ENCODE measurements around the gene SLAMF7. TPM values are rescaled to one million over a fixed set of nuclear protein-coding genes. Genes with fewer than 3 reads are reported as not detected.

Gene SLAMF7
- total RNA-seq, 2 donors from 2014 or later = 0.71 to 2.7 TPM

GRCh38 chr1:160740133-160740688, 1.2 kb downstream of the SLAMF7 start:
- Histone ChIP-seq H3K4me3 (no peak overlapping the region), H3K9me3 (peaks cover 7% of the 10 kb centered on the region), H3K27me3 (replicated peaks; ENCODE audit: insufficient read depth) (no peaks in the 10 kb centered on the region), H3K4me1 (ENCODE audit: control insufficient read depth in 1 of 2, low read depth in 2 of 2) (no peaks in the 10 kb centered on the region), H3K36me3 (no peaks in the 10 kb centered on the region), H3K27ac (no peak overlapping the region)
- ATAC-seq (ENCODE audit: insufficient number of reproducible peaks, low FRiP score, low read depth) (no peak), DNase-seq (ENCODE audit: low spot score) (no peak)
- TF ChIP-seq CTCF (IDR thresholded peaks at IDR 0.05) = no peak

GRCh38 chr1:160741092-160741501, 2.0 kb downstream of the SLAMF7 start:
- DNase-seq (ENCODE audit: low spot score) (no peak), ATAC-seq (ENCODE audit: insufficient number of reproducible peaks, low FRiP score, low read depth) (no peak)
- Histone ChIP-seq H3K27ac (no peak overlapping the region), H3K27me3 (replicated peaks; ENCODE audit: insufficient read depth) (no peaks in the 10 kb centered on the region), H3K36me3 (no peaks in the 10 kb centered on the region), H3K9me3 (peaks cover 7% of the 10 kb centered on the region), H3K4me3 (no peak overlapping the region), H3K4me1 (ENCODE audit: control insufficient read depth in 1 of 2, low read depth in 2 of 2) (no peaks in the 10 kb centered on the region)
- no peak for TF ChIP-seq CTCF (IDR thresholded peaks at IDR 0.05)

GRCh38 chr1:160741612-160742348, 2.7 kb downstream of the SLAMF7 start:
- no peak for TF ChIP-seq CTCF (IDR thresholded peaks at IDR 0.05)
- peaks cover 7% of the 10 kb centered on the region for H3K9me3 ChIP-seq
- H3K4me1 ChIP-seq (ENCODE audit: control insufficient read depth in 1 of 2, low read depth in 2 of 2) = no peaks in the 10 kb centered on the region
- ATAC-seq (ENCODE audit: insufficient number of reproducible peaks, low FRiP score, low read depth) (no peak), DNase-seq (ENCODE audit: low spot score) (no peak)
- no peak overlapping the region for H3K4me3 ChIP-seq
- no peaks in the 10 kb centered on the region for H3K27me3 ChIP-seq (replicated peaks; ENCODE audit: insufficient read depth)
- H3K36me3 ChIP-seq = no peaks in the 10 kb centered on the region
- no peak overlapping the region for H3K27ac ChIP-seq

- H3K9me3 ChIP-seq = no peaks in the 10 kb centered on the region
- no peak for ATAC-seq (ENCODE audit: insufficient number of reproducible peaks, low FRiP score, low read depth)
- no peak overlapping the region for H3K27ac ChIP-seq
- H3K4me1 ChIP-seq (ENCODE audit: control insufficient read depth in 1 of 2, low read depth in 2 of 2) = no peaks in the 10 kb centered on the region
- DNase-seq (ENCODE audit: low spot score) = no peak
- TF ChIP-seq CTCF (IDR thresholded peaks at IDR 0.05) = no peak
- no peak overlapping the region for H3K4me3 ChIP-seq
- H3K36me3 ChIP-seq = no peaks in the 10 kb centered on the region
- no peaks in the 10 kb centered on the region for H3K27me3 ChIP-seq (replicated peaks; ENCODE audit: insufficient read depth)
Observed at GRCh38 chr1:160742428-160743127, 3.5 kb downstream of the SLAMF7 start.

- Histone ChIP-seq H3K4me3 (no peak overlapping the region), H3K9me3 (no peaks in the 10 kb centered on the region), H3K27me3 (replicated peaks; ENCODE audit: insufficient read depth) (no peaks in the 10 kb centered on the region), H3K4me1 (ENCODE audit: control insufficient read depth in 1 of 2, low read depth in 2 of 2) (no peaks in the 10 kb centered on the region), H3K36me3 (no peaks in the 10 kb centered on the region), H3K27ac (no peak overlapping the region)
- TF ChIP-seq CTCF (IDR thresholded peaks at IDR 0.05) = no peak
- ATAC-seq (ENCODE audit: insufficient number of reproducible peaks, low FRiP score, low read depth) = no peak
- no peak for DNase-seq (ENCODE audit: low spot score)
Observed at GRCh38 chr1:160743266-160743665, 4.2 kb downstream of the SLAMF7 start.
